Measurements from ENCODE around the gene PPIG. TPM values are rescaled to one million over a fixed set of nuclear protein-coding genes. Genes with fewer than 3 reads are reported as not detected.

PPIG gene
- total RNA-seq, 1 donor from 2014 or later, result 33.7 TPM

DNA sequence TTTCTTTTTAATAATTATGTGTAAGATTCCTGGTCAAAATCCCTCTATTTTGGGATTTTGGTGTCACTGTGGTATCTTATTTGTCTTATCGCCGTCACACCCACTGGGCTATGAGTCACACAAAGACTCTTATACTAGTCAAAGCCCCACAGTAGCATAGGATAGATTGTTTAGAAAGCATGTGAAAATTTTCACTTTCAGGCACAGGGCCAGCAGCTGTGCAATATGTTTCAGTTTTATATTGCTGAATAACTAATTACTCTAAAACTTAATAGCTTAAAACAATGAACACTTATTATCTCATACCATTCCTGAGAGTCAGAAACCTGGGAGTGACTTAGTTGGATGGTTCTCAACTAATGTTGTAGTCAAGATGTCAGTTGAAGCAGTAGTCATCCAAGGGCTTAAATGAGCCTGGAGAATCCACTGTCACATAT is 86.1 kb downstream of the PPIG start:
- no peak overlapping the region for H3K27ac Mint-ChIP-seq (ENCODE audit: unreplicated experiment)
- H3K4me3 Mint-ChIP-seq (ENCODE audit: unreplicated experiment), result no peak overlapping the region
- no peaks in the 10 kb centered on the region for H3K27me3 Mint-ChIP-seq (ENCODE audit: unreplicated experiment)
- no peaks in the 10 kb centered on the region for H3K4me1 Mint-ChIP-seq (ENCODE audit: low read depth, unreplicated experiment)
- H3K36me3 Mint-ChIP-seq (ENCODE audit: unreplicated experiment), result no peaks in the 10 kb centered on the region
- H3K9me3 Mint-ChIP-seq (ENCODE audit: unreplicated experiment), result no peaks in the 10 kb centered on the region
- TF ChIP-seq, protein P1, sequence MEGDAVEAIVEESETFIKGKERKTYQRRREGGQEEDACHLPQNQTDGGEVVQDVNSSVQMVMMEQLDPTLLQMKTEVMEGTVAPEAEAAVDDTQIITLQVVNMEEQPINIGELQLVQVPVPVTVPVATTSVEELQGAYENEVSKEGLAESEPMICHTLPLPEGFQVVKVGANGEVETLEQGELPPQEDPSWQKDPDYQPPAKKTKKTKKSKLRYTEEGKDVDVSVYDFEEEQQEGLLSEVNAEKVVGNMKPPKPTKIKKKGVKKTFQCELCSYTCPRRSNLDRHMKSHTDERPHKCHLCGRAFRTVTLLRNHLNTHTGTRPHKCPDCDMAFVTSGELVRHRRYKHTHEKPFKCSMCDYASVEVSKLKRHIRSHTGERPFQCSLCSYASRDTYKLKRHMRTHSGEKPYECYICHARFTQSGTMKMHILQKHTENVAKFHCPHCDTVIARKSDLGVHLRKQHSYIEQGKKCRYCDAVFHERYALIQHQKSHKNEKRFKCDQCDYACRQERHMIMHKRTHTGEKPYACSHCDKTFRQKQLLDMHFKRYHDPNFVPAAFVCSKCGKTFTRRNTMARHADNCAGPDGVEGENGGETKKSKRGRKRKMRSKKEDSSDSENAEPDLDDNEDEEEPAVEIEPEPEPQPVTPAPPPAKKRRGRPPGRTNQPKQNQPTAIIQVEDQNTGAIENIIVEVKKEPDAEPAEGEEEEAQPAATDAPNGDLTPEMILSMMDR (IDR thresholded peaks at IDR 0.05; ENCODE audit: partially characterized antibody, unreplicated experiment), result no peak
- DNase-seq, result no peak

DNA sequence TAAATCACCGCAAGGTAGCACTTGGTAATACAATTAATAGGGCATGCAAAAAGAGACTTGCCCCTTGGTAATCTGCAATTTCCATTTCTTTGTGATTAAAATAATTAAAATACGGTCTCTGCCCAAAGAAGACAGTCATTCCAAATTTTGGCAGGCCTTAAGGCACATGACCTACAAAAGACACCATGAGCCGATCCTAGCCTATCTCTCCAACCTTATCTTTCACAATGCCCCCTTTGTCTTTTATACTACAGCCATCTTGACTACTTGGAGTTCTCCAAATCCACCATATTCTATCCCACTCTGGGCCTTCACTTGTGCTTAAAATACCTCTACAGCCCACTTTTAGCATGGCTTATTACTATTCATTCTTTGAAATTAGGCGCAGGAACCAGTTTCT is 86.8 kb downstream of the PPIG start:
- Mint-ChIP-seq H3K9me3 (ENCODE audit: unreplicated experiment) (no peaks in the 10 kb centered on the region), H3K4me3 (ENCODE audit: unreplicated experiment) (no peak overlapping the region), H3K36me3 (ENCODE audit: unreplicated experiment) (no peaks in the 10 kb centered on the region), H3K27ac (ENCODE audit: unreplicated experiment) (no peak overlapping the region), H3K4me1 (ENCODE audit: low read depth, unreplicated experiment) (no peaks in the 10 kb centered on the region), H3K27me3 (ENCODE audit: unreplicated experiment) (no peaks in the 10 kb centered on the region)
- TF ChIP-seq, protein P1 (IDR thresholded peaks at IDR 0.05; ENCODE audit: partially characterized antibody, unreplicated experiment), result no peak
- DNase-seq, result no peak

DNA sequence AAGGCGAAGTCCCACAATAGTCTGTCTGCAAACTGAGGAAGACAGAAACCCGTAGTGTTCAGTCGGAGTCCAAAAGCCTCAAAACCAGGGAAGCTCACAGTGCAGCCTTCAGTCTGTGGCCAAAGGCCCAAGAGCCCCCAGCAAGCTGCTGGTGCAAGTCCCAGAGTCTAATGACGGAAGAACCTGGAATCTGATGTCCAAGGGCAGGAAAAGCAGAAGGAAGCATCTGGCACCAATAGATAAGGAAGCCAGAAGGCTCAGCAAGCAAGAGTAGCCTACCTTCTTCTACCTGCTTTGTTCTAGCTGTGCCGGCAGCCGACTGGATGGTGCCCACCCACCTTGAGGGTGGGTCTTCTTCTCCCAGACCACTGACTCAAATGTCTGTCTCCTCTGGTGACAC is 88.3 kb downstream of the PPIG start:
- Mint-ChIP-seq H3K4me3 (ENCODE audit: unreplicated experiment) (no peak overlapping the region), H3K9me3 (ENCODE audit: unreplicated experiment) (no peaks in the 10 kb centered on the region), H3K36me3 (ENCODE audit: unreplicated experiment) (no peaks in the 10 kb centered on the region)

DNA sequence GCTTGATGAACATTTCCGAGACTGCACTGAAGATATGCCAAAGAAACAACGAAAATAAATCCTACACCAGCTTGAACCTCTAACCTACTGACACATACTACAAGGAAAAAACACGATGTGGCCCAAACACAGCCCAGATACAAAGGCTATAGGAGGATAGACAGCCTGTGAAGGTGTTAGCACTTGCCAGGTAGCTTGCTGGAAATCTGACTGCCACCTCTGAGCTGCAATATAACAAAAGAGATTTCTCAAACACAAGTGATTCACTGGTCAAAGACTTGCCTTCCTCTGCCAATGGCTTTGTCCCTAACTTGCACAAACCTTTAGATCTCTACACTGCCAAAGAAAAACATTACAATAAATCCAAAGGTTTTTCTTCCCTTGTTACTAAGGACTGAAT is 89.0 kb downstream of the PPIG start:
- H3K4me1 Mint-ChIP-seq (ENCODE audit: low read depth, unreplicated experiment), result no peaks in the 10 kb centered on the region
- TF ChIP-seq, protein P1 (IDR thresholded peaks at IDR 0.05; ENCODE audit: partially characterized antibody, unreplicated experiment), result no peak
- H3K27ac Mint-ChIP-seq (ENCODE audit: unreplicated experiment), result no peak overlapping the region
- H3K36me3 Mint-ChIP-seq (ENCODE audit: unreplicated experiment), result no peaks in the 10 kb centered on the region
- DNase-seq, result no peak
- no peaks in the 10 kb centered on the region for H3K9me3 Mint-ChIP-seq (ENCODE audit: unreplicated experiment)
- H3K4me3 Mint-ChIP-seq (ENCODE audit: unreplicated experiment), result no peak overlapping the region
- H3K27me3 Mint-ChIP-seq (ENCODE audit: unreplicated experiment), result no peaks in the 10 kb centered on the region

More for the DNA sequence above, 88.3 kb downstream of the PPIG start:
- TF ChIP-seq, protein P1 (IDR thresholded peaks at IDR 0.05; ENCODE audit: partially characterized antibody, unreplicated experiment), result no peak
- H3K27me3 Mint-ChIP-seq (ENCODE audit: unreplicated experiment), result no peaks in the 10 kb centered on the region
- H3K27ac Mint-ChIP-seq (ENCODE audit: unreplicated experiment), result no peak overlapping the region
- no peak for DNase-seq
- no peaks in the 10 kb centered on the region for H3K4me1 Mint-ChIP-seq (ENCODE audit: low read depth, unreplicated experiment)

DNA sequence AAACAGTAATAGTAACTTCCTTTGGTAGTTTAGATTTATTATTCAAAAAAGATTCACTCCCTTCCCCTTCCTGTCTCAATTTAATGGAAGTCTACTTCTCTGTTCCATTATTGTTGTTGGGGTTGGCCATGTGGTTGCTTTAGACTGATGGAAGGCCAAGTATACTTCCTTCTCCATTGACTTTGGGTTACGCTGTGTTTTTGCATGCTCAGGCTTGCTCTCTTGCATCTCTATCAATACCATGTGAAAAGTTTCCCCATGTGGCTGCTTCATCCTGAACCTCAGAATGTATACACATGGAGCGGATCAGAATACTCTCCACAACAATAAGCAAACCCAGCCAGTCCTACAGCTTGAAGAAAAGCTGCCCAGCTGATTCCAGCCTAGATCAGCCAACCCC is 89.8 kb downstream of the PPIG start:
- DNase-seq, result no peak
- no peaks in the 10 kb centered on the region for H3K27me3 Mint-ChIP-seq (ENCODE audit: unreplicated experiment)
- H3K36me3 Mint-ChIP-seq (ENCODE audit: unreplicated experiment), result no peaks in the 10 kb centered on the region
- no peak overlapping the region for H3K27ac Mint-ChIP-seq (ENCODE audit: unreplicated experiment)
- TF ChIP-seq, protein P1 (IDR thresholded peaks at IDR 0.05; ENCODE audit: partially characterized antibody, unreplicated experiment), result no peak
- H3K4me3 Mint-ChIP-seq (ENCODE audit: unreplicated experiment), result no peak overlapping the region
- no peaks in the 10 kb centered on the region for H3K9me3 Mint-ChIP-seq (ENCODE audit: unreplicated experiment)
- no peaks in the 10 kb centered on the region for H3K4me1 Mint-ChIP-seq (ENCODE audit: low read depth, unreplicated experiment)
